Activated CD8-positive, alpha-beta memory T cell treated with anti-CD3 and anti-CD28 coated beads for 1 hour (primary cell): Measurements from ENCODE around the gene PHACTR2.

Experiments used
- DNase-seq, 2 donors: peaks; one replicate each; pipeline ENCODE4 v3.0.0-alpha.2; 2020; ENCODE audit warnings: low read depth in 1 of 2; ENCODE audit errors: extremely low read depth in 1 of 2

The PHACTR2 gene

DNA sequence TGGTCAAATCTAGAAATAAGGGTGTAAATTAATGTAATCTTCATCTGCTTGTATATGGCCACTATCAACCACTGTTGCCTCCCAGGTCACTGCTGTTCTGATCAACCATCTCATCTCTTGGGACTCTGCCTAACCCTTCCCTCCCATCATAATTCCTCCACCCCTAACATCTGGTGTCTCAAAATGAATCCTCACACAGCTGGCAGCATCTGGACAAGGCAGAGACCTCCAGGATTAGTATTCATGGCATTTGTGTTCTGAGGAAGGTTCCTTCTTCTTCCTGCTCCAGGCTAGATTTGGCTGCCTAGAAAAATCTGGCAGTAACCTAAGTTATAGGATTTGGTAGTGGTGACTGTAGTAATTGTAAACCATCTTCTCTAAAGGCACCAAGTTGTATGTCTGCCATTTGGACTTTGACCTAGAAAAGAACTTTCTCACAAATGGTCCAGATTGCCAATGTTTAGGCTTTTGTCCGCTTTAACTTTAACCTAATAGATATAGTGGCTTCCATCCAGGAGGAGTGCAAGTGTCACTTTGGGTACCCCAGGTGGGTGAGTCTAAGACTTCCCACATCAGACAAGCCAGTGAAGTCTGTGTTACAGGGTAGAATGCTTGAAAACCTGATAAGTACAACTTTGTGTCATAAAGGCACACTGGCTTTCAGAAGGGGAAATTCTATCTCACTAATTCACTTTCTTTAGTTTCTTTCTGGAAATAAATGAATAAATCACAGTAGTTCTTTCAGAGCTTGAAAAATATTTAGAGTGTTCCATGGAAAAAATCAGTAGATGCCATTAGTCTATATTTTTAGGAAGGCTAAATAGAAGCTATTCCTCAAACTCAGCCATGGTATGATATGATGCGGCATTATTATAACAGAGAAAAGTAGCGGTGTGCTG, 3.0 kb upstream of the PHACTR2 start:
- no peak for DNase-seq

DNA sequence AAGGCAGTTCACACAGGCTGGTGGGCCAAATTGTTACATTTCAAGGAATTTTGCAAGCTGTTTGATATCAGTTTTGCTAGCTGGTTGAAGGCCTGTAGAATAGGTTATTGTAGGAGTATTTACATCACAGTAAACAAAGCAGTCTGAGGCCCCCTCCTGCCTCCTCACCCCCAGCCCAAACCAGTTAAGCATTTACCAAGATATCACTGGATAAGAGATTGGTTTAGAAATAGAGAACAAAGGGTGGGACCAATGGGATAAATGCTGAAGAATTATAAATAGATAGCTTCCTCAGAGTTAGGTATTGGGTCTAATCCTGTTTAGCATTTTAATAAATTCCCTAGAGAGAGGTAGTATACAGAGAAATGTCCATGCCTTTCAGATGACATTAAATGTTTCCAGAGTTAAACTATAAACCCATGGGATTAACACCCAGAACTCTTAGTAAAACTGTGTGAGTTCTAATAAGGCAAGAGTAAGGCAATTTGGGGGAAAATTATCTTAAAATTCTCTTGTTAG, 2.3 kb upstream of the PHACTR2 start:
- no peak for DNase-seq

DNA sequence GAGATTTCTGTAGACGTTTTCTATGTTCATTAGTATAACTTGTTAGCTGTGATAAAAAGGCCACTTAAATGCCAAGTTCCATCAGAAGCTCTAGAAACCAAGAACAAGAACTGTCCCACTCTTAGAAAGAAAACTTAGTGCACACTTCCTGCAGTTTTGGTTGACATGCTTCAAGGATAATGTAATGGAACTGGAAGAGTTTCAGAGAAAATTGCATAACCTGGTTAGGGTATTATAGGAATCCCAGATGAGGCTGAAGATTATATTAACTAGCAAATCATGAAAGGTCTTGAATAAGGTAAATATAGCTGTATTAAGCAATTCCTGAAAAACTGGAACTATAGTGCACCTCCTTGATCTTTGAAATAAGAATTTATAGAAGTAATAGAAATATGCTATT, 1.8 kb upstream of the PHACTR2 start:
- no peak for DNase-seq

DNA sequence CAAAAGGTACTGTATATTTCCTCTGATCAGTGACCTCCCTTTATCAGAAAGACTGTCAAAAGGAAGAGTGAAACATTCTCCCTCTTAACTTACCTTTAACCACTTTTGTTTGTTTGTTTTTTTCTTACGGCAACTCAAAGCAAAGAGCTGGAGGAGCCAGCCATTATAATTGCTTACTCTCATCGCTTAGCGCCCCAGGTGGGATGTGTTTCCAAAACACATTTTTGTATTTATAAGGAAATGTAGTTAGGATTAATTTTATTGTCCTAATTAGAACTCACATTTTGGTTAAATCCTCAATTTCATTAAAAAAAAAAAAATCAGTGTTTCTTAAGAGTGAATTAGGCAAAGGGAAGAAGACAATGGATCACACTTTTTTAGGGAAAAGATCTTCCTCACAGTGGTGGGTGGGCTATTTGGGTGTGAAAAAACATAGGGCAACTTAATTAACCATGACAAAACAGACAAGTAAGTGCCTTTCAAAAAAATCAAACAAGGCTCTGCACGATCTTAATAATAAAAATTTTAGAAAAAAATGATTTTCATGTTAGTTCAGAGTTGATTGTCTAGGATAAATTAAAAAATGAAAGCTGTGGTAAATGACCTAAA, 1.2 kb upstream of the PHACTR2 start:
- DNase-seq: no peak

DNA sequence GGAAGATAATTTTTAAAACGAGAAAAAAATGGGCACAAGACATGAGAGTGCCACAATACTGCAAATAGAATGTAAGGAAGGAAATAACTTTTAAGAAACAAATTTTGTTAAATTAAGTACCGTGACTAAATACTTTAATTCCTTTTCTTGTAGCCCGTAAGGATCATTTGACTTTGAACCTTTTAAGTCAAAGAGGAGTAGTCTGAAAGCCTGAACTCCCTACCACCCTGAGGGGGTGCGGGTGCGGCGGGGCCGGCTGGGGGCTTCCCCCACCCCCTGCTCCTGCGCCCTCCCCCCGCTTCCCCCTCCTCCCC, 231 bp upstream of the PHACTR2 start:
- DNase-seq: no peak

DNA sequence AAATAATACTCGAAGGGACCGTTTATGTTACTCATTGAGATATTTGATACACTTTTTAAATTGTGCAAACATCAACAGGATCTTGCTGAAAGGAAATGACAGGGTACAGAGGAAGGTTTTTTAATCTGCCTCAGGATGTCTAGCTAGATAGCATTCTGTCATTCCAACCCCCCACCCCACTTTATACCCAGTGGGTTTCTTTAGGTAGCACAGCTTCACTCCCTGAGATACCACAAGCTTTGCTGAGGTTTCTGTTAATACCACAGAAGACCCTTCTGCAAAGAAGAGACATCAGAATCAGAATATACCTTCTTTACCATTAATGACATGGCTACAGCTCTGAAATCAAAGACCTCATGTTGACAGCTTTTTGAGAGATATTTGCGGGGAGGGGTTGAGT, 1.3 kb downstream of the PHACTR2 start:
- DNase-seq: no peak

DNA sequence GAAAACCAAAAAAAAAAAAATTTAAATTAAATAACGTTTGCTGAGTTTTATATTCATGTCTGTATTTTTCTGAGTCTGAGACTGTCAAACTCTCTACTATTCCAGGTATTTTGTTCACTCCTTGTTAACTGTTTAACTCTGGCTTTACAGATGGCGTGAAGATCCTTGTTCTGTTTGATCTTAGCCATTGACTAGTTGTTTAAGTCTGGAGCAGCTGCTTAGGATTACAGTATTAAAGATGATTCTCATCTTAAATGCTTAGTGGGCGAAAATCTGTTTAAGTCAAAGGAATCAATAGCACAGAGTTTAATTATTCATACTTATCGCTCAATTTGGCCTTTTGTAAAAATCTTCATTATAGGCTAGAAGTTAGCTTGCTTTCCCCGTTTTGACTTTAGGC, 2.4 kb downstream of the PHACTR2 start:
- no peak for DNase-seq

DNA sequence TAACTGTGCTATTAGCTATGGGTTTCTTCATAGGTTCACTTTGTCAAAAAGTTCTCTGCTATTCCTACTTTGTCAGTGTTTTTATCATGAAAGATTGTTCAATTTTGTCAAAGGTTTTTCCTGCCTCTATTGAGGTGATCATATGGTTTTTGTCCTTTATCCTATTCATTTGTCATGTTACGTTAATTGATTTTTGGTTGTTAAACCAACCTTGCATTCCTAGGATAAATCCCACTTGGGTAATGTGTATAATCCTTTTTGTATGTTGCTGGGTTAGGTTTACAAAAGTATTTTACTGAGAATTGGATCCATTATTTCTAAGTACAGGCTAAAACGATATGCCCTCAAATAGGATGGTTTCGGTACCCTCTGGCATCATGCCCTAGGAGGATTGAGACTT, 5.0 kb downstream of the PHACTR2 start:
- DNase-seq: no peak

DNA sequence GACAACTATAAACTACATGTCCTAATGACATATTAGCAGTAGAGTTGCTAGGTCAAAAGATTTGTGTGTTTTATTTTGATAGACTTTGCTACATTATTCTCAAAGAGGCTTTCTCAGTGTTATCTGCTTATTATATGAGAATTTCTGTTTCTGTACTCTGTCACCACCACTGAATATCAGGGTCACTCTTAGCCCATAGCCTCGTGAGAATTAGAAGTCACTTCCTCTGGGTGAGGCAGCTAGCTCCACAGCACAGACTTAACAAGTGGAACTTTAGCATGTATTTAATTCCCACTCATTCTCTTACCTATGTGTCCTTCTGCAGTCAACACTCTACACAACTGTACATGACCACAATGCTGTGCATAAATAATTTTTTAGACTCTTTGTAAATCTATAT, 6.7 kb downstream of the PHACTR2 start:
- DNase-seq: no peak

DNA sequence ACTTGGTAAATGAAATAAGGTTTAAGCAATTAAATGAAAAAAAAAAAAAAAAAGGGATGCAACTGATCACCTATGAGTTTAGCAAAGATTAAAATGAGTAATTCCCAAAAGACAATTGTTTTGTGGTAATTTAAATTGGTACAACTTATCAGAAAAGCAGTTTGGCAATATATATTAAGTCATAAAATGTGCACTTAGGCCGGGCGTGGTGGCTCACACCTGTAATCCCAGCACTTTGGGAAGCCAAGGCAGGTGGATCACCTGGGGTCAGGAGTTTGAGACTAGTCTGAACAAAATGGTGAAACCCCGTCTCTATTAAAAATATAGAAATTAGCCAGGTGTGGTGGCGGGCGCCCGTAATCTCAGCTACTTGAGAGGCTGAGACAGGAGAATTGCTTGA, 7.9 kb downstream of the PHACTR2 start:
- DNase-seq: no peak

DNA sequence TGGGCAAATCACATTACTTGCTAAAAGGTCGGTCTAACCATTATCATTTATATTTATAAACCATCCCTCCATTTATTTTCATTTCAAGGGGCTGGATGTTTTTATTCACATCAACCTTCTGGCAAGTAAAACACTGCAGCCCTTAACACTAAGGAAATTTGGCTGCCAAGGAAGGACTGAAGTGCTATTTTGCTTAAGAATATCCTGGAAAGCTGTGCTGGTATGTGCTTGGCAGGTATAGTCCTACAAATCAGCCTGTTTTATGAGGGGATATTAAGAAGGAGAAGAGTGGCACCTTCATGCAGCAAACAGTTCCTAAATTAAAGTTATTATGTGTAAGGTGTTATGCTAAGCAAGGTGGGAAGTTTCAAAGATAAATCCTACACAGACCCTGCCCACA, 9.8 kb downstream of the PHACTR2 start:
- no peak for DNase-seq

DNA sequence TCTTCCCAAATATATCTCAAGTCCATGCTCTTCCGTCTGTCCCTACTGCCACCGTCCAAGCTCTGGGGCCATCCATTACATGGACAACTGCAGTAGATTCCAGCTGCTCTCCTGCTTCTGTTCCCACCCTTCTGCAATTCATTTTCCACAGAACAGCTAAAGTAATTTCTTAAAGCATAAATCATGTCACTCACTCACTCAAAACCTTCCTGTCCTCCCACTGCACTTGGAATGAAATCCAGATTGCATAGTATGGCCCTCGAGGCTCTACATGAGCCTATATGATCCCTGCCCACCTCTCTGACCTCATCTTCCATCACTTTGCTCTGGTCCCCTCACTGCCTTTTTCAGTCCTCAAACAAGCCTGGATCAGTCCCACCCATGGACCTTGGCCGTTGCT, 10.9 kb downstream of the PHACTR2 start:
- no peak for DNase-seq

DNA sequence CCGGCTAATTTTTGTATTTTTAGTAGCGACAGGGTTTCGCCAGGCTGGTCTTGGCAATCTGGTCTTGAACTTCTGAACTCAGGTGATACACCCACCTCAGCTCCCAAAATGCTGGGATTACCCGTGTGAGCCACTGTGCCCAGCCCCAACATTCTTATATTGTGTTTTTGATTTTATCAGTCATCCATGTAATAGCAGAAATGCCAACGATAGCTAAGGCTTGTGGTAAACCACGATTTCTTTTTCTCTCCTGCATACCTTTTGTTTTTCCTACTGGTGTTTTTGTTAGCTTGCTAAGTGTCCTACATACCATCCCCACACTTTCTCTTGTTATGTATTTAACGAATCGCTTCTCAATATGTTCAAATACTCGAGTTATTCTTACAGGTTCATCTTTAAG, 12.1 kb downstream of the PHACTR2 start:
- no peak for DNase-seq

DNA sequence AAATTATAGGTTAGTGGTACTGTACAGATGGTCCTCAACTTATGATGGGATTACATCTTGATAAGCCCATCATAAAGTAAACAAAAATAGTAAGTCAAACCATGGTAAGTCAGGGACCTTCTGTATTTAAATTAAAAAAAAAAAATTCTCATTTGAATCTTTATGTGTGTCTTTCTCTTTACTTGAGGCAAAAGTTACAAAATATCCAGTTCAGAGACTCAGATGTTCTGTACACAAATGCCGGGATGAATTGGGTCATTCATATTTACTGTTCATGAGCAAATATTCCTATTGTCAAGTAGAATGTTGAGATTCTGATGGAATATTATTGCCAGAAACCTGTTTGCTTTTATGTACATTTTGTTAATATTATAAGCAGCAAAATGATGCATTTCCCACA, 13.4 kb downstream of the PHACTR2 start:
- no peak for DNase-seq

DNA sequence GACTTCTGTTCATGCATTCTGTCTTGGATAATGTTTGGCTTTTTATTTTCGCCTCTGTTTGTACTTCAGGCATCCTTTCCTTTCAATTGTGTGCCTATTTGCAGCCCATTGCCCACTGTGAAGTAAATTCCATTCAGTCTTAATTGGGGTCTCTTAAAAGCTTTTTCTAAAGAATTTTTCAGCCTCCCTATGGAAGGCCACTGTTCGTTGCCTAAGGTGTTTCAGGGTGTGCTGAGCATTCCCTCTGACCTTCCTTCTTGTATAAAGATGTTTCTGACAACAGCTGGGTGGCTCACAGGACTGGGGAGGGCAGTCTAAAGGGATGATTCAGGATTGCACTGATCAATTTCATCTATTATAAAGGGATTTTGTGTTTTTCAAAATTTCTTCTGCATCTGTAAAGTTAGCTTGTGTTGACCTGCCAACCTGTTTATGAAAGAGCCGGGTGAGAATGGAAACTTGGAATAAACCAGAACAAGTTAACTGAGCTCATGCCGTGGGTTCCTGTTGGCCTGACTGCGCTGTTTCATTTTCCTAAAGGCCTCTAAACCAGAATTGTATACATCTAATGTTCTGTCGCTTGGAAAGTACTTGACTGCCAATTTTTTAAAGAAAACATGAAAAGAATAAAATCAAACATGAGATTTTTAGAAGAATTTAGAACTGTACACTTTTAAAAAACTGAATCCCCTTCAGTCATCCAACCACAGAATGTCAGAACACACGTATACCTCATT, 14.3 kb downstream of the PHACTR2 start:
- DNase-seq: no peak

DNA sequence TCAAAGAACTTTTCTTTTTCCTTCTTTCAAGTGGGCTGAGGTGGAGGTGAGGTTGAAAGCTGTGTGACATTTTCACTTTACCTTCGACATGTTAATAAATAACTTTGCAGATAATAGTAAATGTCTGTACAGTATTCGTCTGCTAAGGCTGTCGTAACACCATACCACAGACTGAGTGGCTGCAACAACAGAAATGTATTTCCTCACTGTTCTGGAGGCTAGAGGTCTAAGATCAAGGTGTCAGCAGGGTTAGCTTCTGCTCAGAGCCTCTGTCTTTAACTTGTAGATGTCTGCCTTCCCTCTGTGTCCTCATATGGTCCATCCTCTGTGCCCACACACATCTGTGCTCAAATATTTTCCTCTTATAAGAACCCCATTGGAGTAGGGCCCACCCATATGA, 14.9 kb downstream of the PHACTR2 start:
- DNase-seq: no peak

DNA sequence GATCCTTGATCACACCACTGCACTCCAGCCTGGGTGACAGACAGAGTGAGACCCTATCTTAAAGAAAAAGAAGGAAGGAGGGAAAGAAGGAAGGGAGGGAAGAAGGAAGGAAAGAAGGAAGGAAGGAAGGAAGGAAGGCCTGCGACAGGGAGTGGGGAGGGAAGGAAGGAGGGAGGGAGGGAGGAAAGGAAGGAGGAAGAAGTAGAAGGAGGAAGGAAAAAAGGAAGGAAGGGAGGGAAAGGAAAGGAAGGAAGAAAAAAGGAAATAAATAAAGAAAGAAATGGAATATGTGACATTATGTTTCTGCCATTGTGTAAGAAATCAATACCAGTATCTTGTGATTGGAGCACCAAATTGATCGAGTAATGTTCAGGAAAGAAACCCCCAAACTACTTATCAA, 16.2 kb downstream of the PHACTR2 start:
- DNase-seq: no peak

DNA sequence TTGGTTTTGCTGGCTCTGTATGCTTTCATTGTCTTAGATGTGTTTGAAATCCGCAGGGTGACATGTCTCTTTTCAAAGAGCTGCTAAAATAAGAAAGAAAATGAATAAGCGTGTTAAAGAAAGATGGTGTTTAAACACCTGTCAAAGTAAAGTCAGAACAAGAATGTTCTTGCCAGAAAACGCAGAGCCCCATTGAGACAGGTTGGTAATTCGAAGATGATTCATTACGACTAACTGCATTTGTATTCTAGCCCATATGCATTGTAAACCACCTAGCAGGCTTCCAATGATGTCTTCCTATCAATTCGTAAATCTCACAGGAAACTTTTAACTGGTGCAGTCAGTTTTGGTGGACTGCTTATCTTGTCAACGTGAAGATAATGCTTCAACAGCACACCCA, 16.8 kb downstream of the PHACTR2 start:
- no peak for DNase-seq

DNA sequence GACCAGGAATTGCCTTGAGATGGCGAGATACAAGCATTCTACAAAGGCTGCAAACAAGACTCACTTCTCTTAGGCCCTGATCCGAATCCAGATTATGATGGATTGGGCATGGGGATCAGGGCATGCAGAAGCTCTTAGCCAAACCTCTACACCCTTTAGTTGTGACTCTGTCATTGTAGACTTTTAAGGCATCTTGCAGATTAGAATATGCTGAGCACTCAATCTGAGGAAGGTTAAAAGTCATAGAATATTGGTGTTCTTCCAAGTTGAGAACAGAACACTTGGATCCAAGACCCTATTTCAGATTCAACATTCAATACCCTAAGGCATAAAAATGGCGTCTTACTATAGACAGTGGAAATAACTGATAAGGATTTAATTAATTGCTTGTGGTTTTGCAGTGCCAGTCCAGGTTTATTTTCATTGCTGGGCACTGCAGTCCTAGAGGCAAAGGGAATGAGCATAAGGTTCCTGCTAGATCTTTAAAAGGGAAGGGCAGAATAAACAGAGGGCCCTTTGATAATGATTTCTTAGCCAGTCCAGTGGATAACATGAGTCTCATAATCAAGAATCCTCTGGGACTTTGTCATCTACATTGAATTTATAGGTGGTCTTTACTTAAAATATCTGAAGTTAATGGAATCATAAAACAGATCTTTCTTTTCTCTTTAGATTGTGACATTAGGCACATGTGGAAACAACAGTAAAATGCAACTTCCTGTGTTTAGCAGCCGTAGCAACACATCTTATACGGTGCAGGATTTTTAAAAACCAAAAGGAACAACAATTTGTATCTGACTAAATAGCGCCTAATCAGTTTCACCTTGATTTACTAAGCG, 17.6 kb downstream of the PHACTR2 start:
- no peak for DNase-seq

DNA sequence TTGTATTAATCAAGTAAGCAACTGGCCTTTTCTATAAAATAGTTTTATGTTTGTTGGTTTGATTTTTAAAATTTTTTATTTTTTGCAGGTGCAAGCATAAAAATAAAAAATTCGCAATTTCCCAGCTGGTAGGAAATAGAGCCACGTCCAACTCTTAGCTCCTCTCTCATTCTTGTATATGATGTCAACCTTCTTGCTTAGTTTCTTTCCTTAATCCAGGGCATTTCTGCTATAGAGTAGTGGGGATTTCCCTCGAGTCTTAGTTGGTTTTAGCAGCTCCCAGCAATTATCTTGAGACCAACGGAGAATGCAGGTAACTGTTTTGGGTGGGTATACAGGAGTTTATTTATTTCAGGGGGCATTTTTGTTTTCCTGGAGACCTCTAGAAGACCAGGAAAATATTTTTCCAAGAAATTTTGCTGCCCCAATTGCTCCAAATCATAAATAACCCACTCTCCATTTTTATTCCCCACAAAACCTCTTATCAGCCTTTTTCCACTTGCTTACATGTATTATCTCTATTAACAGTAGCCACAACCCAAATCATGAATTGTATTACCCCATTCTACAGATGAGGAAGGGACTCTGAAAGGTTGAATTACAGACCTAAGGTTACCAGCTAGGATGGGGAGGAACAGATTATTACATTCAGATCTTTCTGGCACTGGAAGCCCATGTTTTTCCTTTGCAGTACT, 18.4 kb downstream of the PHACTR2 start:
- no peak for DNase-seq

DNA sequence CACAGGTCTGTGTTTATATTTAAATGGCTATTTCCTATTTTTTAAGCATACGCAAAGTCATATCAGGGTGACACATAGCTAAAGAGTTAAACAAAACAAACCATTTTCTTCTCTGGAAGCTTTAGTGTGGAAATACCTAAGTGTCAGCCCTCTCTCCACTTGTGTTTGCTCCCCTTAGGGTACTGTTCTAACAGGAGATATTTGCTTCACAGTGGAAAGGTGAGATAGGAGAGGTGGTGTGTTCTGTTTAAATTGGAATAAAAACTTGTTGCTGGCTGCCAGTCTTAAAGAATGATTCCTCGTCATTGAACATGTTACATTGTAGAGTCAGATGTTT, 18.9 kb downstream of the PHACTR2 start:
- DNase-seq: no peak
